NCI-H345 treated with DMSO at 0.1 percent for 48 hours (cell line): ENCODE results near the gene NCOR1.
A peak's percentile ranks its signal among the peaks of the same experiment; 100 is the strongest.

Source experiments
- DNase-seq: peaks from one replicate; lab custom pipeline; 2025; ENCODE audit not compliant: unreplicated experiment; lab: John Stamatoyannopoulos, UW

NCOR1 gene

GRCh38 chr17:16037636-16038035, 177.7 kb downstream of the NCOR1 start:
- no peak for DNase-seq

GRCh38 chr17:16036261-16036660, 179.1 kb downstream of the NCOR1 start:
- no peak for DNase-seq

- no peak for DNase-seq
Measured at GRCh38 chr17:16033729-16034349, 181.5 kb downstream of the NCOR1 start.

- DNase-seq, result no peak
Measured at GRCh38 chr17:16027708-16028584, 187.4 kb downstream of the NCOR1 start.

DNA sequence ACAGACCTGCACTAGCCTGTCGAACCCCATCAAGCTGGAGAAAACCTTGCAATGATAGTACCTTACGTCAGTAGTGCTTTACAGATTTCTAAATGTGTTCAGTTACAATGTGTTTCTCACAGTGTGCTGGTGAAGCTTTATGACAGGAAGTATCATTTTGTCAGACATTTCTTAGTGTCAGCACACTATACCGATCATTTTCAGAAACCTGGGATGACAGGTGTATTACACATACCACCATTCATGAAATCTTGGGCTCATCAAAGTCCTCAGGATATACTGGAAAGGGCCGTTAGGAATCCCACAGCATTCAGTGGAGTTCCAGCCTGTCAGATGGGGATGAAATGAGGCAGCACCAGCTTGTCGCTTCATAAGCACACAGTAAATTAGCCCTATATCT, 188.4 kb downstream of the NCOR1 start:
- no peak for DNase-seq

GRCh38 chr17:16025202-16025601, 190.1 kb downstream of the NCOR1 start:
- no peak for DNase-seq

GRCh38 chr17:16023881-16024280, 191.5 kb downstream of the NCOR1 start:
- no peak for DNase-seq

DNA sequence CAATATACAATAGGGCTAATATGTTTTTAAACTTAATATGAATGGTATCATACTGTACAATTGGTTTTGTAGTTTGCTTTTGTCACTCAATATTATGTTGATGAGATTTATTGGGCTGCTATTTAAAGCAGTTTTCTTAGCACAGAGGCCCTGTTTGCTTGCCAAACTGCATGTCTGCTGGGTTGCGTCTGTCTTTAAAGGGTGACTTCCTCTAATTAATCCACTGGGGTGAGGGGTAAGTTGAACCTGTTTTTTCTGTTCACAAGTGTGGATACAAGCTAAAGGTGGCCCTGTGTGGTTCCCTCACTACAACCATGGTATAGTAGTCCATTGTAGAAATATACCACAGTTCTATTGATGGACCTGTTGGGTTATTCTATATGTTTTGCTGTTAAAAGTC, 196.0 kb downstream of the NCOR1 start:
- no peak for DNase-seq

- DNase-seq, result no peak
Measured at GRCh38 chr17:16013943-16014407, 201.4 kb downstream of the NCOR1 start.

GRCh38 chr17:16007439-16007838, 207.9 kb downstream of the NCOR1 start:
- DNase-seq, result no peak

GRCh38 chr17:16005636-16006035, 209.7 kb downstream of the NCOR1 start:
- DNase-seq, result no peak

GRCh38 chr17:16003841-16004240, 211.5 kb downstream of the NCOR1 start:
- DNase-seq, result no peak

DNA sequence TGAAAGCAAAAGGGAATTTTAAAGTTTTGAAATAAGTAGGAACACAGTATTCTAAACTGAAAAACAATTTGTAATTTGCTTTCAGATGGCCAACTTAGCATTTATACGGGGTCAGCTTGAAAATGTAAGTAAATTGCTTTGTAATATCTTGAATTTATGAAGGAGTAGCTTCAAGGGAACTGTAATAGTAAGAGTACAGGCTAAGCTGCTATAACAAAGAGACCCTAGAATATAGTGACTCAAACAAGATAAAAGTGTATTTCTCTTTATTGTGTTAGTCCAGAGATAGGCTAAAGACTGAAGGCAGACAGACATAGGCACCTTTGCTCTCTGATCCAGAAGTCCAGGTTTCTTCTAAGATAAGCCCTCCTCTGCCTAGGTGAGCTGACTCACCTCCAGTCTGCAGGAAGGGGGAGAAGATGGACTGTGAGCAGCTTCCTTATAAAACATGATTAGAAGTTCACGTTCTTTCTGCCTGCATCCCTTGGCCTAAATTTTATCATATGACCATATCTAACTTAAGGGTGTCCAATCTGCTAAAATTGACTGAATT, 212.6 kb downstream of the NCOR1 start:
- no peak for DNase-seq

DNA sequence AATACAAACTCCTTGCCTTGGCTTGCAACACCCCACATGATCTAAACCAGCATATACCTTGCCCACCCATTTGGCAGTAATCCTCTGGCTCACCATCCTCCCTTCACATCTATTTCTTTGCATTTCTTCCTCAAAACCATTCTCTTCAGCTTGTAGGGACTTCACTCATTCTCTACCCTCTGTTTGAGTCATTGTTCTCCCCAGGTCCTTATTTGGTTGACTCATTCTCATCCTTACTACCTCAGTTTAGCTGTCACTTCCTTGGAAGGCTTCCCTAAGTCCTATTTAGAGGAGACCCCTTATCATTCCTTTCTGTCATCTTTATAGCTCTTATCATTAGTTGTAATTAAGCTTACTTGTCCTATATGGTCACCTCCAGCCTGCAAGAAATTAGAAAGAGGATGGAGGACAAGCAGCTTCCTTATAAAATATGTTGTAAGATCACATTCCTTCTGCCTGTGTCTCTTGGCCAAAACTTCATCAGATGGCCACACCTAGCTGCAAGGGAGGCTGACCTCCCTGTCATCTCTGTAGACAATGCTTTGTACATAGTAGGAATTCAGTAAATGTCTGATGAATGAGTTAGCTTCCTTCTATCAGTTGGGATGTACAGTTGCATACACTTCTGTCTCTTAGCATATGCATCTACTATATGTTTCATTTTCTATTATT, 214.0 kb downstream of the NCOR1 start:
- no peak for DNase-seq

GRCh38 chr17:15999974-16000827, 215.1 kb downstream of the NCOR1 start:
- DNase-seq, result no peak

GRCh38 chr17:15999141-15999973, 216.0 kb downstream of the NCOR1 start, which contains the start of the genes TTC19 and ZSWIM7:
Gene TTC19 (plus strand): TSS chr17:15999824. CDS start chr17:15999849, 25 bp downstream.
Gene ZSWIM7 (minus strand): TSS chr17:15999704. CDS start chr17:15999594, 110 bp downstream.
- DNase-seq, result peak; percentile 67

- DNase-seq, result no peak
Measured at GRCh38 chr17:15998031-15998562, 217.2 kb downstream of the NCOR1 start.

GRCh38 chr17:15996322-15996721, 219.0 kb downstream of the NCOR1 start:
- DNase-seq, result no peak
